Stomach (tissue), 9 donors: Measurements from ENCODE around the gene DOK6. TPM values are rescaled to one million over a fixed set of nuclear protein-coding genes. Genes with fewer than 3 reads are reported as not detected.

Experiments
- DNase-seq, 2 donors: peaks; one replicate each; pipeline versions ENCODE4 v3.0.0 to v3.0.0-alpha.2; 2013 to 2019
- H3K27ac ChIP-seq, 5 donors: fragments of 200-600 bp in 4 of 5; sonication (generic) in 4 of 5; one replicate each; pipeline ENCODE4 v1.5.1; 2013 to 2019; ENCODE audit warnings: mild to moderate bottlenecking in 1 of 5, moderate library complexity in 1 of 5
- H3K27me3 ChIP-seq, 3 donors: fragments of 200-600 bp; sonication (generic); one replicate each; pipeline ENCODE4 v1.5.1; 2017 to 2019; ENCODE audit warnings: mixed run types in 1 of 3
- H3K36me3 ChIP-seq, 4 donors: fragments of 200-600 bp; sonication (generic); 1 replicate in 3 of 4; 2 replicates in 1 of 4; pipeline ENCODE4 v1.5.1; 2016 to 2019
- H3K4me1 ChIP-seq, 4 donors: fragments of 200-600 bp; sonication (generic); one replicate each; pipeline ENCODE4 v1.5.1; 2016 to 2019
- H3K4me3 ChIP-seq, 4 donors: fragments of 200-600 bp; sonication (generic) in 3 of 4; one replicate each; pipeline ENCODE4 v1.5.1; 2016 to 2019; ENCODE audit warnings: mild to moderate bottlenecking in 1 of 4
- H3K9me3 ChIP-seq, 4 donors: fragments of 200-600 bp; sonication (generic); one replicate each; pipeline ENCODE4 v1.5.1; 2016 to 2019
- EP300 ChIP-seq: sonication (generic); formaldehyde crosslinking; IDR thresholded peaks from one replicate; pipeline ENCODE4 v1.6.1; 2017; ENCODE audit warnings: antibody characterized with exemption
- POLR2A ChIP-seq, 4 donors: fragments of 450-650 bp; IDR thresholded peaks; one replicate each; pipeline ENCODE4 v1.6.1; 2016; ENCODE audit warnings: antibody characterized with exemption in 4 of 4, control low read depth in 2 of 4, mild to moderate bottlenecking in 1 of 4, moderate library complexity in 1 of 4
- POLR2AphosphoS5 ChIP-seq, 3 donors: sonication (generic); formaldehyde crosslinking; IDR thresholded peaks; one replicate each; pipeline ENCODE4 v1.6.1; 2016; ENCODE audit warnings: antibody characterized with exemption in 3 of 3
- WGBS, 5 donors: extraction: QIAGEN DNeasy Blood & Tissue Kit in 3 of 5; methylation state at CpG; one replicate each; pipeline versions ENCODE4 v1.1.5 to v1.1.7; 2013 to 2018; 5-methylcytosine and 5-hydroxymethylcytosine counted together
- intact Hi-C: fragments of 100-400 bp; cut with DNase I; formaldehyde crosslinking; loops from one replicate; pipeline ENCODE4 v1.15.1; 2023; ENCODE audit warnings: low total_unique reads
- polyA plus RNA-seq, 3 donors: library from polyadenylated mRNA; stranded (reverse); fragments of 200-250 nt; gene quantifications; one replicate each; pipeline ENCODE4 v1.2.3, GENCODE V29; 2013
- total RNA-seq, 5 donors: library from RNA; depleted of rRNA; stranded (reverse); fragments of >200 nt; gene quantifications; one replicate each; pipeline versions ENCODE4 v1.1.0 to v1.2.3, GENCODE V29; 2014 to 2016
- TF ChIP-seq, protein P1 (sequence below), 7 experiments: fragments of 450-650 bp in 4 of 7; fragments of 200-600 bp in 3 of 7; sonication (generic) in 3 of 7; IDR thresholded peaks; one replicate each; pipeline ENCODE4 v1.5.1; 2016 to 2019; ENCODE audit warnings: antibody characterized with exemption in 7 of 7, control low read depth in 2 of 7, mild to moderate bottlenecking in 1 of 7
- donor health status: healthy with polysubstance abuse.
- donor health status: Bipolar disorder and iron deficiency.
- donor health status: healthy.

Gene DOK6
- total and polyA plus RNA-seq, 8 donors: 0.18 to 10.1 (median 1.7) TPM; not detected in 1

DNA sequence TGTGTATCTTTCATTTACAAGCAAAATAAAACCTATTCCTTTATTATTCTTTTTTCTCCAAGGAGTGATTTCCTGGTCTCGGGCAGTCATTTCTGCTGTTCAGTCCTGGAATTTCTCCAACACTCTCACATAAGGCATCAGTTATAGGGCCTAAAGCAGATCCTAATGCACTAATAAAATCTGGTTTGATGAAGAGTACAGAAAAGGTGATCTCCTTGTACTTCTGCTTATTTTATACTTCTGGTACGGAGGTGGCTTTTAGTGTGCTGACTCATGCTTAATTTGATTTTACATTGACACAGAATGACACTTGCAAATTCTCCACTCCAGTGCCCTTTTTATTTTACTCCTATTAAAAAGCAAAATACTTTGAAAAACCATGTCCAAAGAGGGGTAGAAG, 157.4 kb downstream of the DOK6 start:
- Histone ChIP-seq H3K27ac (no peak overlapping the region), H3K4me1 (no peaks in the 10 kb centered on the region), H3K4me3 (no peak overlapping the region), H3K27me3 (no peaks in the 10 kb centered on the region), H3K9me3 (peaks cover 0 to 5% (median 0%) of the 10 kb centered on the region in 4 donors), H3K36me3 (no peaks in the 10 kb centered on the region)
- peak in 1 of 2 donors; percentile 6 for DNase-seq
- no peak for TF ChIP-seq POLR2A (IDR thresholded peaks at IDR 0.05)
- TF ChIP-seq EP300: no peak
- TF ChIP-seq, protein P1, sequence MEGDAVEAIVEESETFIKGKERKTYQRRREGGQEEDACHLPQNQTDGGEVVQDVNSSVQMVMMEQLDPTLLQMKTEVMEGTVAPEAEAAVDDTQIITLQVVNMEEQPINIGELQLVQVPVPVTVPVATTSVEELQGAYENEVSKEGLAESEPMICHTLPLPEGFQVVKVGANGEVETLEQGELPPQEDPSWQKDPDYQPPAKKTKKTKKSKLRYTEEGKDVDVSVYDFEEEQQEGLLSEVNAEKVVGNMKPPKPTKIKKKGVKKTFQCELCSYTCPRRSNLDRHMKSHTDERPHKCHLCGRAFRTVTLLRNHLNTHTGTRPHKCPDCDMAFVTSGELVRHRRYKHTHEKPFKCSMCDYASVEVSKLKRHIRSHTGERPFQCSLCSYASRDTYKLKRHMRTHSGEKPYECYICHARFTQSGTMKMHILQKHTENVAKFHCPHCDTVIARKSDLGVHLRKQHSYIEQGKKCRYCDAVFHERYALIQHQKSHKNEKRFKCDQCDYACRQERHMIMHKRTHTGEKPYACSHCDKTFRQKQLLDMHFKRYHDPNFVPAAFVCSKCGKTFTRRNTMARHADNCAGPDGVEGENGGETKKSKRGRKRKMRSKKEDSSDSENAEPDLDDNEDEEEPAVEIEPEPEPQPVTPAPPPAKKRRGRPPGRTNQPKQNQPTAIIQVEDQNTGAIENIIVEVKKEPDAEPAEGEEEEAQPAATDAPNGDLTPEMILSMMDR (IDR thresholded peaks at IDR 0.05): no peak
- TF ChIP-seq POLR2AphosphoS5 (IDR thresholded peaks at IDR 0.05): no peak
- WGBS, 5 donors: 64 to 82% (median 78%) methylated on average over 2 of the region's 2 CpGs
- intact Hi-C loops: no loop called here

DNA sequence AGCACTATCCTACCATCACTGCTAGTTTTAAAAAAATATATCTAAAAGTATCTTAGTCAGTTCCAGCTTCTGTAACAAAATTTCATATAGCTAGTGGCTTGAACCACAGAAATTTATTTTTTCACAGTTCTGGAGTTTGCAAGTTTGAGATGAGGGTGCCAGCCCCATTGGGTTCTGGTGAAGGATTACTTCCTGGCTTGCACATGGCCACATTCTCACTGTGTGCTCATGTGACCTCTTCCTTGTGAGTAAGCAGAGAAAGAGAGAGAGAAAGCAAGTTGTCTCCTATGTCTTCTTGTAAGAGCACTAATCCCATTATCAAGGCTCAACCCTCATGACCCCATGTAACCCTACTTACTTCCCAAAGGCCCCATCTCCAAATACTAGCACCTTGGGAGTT, 158.9 kb downstream of the DOK6 start:
- no peak overlapping the region for H3K27ac ChIP-seq
- H3K27me3 ChIP-seq: no peaks in the 10 kb centered on the region
- H3K9me3 ChIP-seq: peaks cover 0 to 5% (median 0%) of the 10 kb centered on the region in 4 donors
- intact Hi-C loops: no loop called here
- no peaks in the 10 kb centered on the region for H3K4me1 ChIP-seq
- TF ChIP-seq POLR2A (IDR thresholded peaks at IDR 0.05) (no peak), EP300 (no peak), POLR2AphosphoS5 (IDR thresholded peaks at IDR 0.05) (no peak)
- TF ChIP-seq, protein P1 (IDR thresholded peaks at IDR 0.05): no peak
- DNase-seq: no peak
- no peaks in the 10 kb centered on the region for H3K36me3 ChIP-seq
- H3K4me3 ChIP-seq: no peak overlapping the region

- intact Hi-C loops: no loop called here
- no peak for TF ChIP-seq EP300
- TF ChIP-seq POLR2A (IDR thresholded peaks at IDR 0.05): no peak
- TF ChIP-seq, protein P1 (IDR thresholded peaks at IDR 0.05): no peak
- no peak for TF ChIP-seq POLR2AphosphoS5 (IDR thresholded peaks at IDR 0.05)
- no peaks in the 10 kb centered on the region for H3K36me3 ChIP-seq
- no peaks in the 10 kb centered on the region for H3K4me1 ChIP-seq
- peaks cover 0 to 21% (median 9%) of the 10 kb centered on the region in 4 donors for H3K9me3 ChIP-seq
- no peak overlapping the region for H3K4me3 ChIP-seq
- no peak for DNase-seq
- H3K27ac ChIP-seq: no peak overlapping the region
- H3K27me3 ChIP-seq: no peaks in the 10 kb centered on the region
- 87 to 93% (median 90%) methylated on average over 2 of the region's 2 CpGs for WGBS, 5 donors
Measured at GRCh38 chr18:69564602-69565001, 163.9 kb downstream of the DOK6 start.

DNA sequence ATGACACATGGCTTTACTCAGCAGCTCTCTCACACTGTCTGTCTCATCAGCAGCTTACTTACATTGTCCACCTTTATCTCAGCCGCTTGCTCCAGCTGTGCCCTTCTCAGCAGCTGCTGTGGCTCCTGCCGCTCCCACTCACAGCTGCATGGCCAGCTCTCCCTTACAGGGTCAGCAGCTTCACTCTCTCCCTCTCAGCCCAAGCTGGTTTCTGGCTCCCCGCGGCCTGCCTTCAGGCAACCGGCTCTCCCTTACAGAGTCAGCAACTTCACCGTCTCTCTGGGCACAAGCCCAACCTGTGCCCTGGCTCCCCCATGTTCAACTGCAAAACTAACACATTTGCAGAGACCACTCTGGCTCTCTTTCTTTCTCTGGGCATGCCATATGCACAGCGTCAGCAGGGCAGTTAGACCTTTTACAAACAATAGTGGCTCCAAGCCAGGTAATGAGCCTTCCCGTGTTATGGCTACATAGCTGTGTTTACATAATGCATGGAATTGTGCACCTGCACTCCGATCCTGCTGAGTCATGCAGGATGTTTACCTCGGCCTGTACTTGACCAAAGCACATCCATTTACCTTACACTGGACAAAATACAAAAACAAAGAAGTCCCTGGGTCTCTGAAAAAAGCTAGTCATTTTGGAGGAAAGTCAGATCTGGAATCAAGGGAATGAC, 167.3 kb downstream of the DOK6 start:
- no peak overlapping the region for H3K4me3 ChIP-seq
- H3K27me3 ChIP-seq: no peaks in the 10 kb centered on the region
- H3K4me1 ChIP-seq: no peaks in the 10 kb centered on the region
- WGBS, 5 donors: 76 to 81% (median 78%) methylated on average over 10 of the region's 10 CpGs
- DNase-seq: no peak
- H3K36me3 ChIP-seq: no peaks in the 10 kb centered on the region
- peaks cover 0 to 20% (median 9%) of the 10 kb centered on the region in 4 donors for H3K9me3 ChIP-seq
- TF ChIP-seq EP300 (no peak), POLR2A (IDR thresholded peaks at IDR 0.05) (no peak)
- TF ChIP-seq, protein P1 (IDR thresholded peaks at IDR 0.05): no peak
- H3K27ac ChIP-seq: no peak overlapping the region
- intact Hi-C loops: no loop called here
